IgD-negative memory B cell (primary cell): ENCODE results near the gene UTP3. TPM values are rescaled to one million over a fixed set of nuclear protein-coding genes. Genes with fewer than 3 reads are reported as not detected.
"Not testable (repeated sequence)": the region's sequence is repeated elsewhere in the genome, so short reads cannot be mapped to it uniquely, and the experiment has no call there.

Source experiments
- H3K27ac Mint-ChIP-seq, 3 donors: one replicate each; pipeline ENCODE4 v1.8.0; 2020 to 2022; ENCODE audit warnings: mild to moderate bottlenecking in 3 of 3, mixed read lengths in 3 of 3, moderate library complexity in 1 of 3
- H3K27me3 Mint-ChIP-seq: one replicate; pipeline ENCODE4 v1.8.0; 2021; ENCODE audit warnings: mixed read lengths
- H3K36me3 Mint-ChIP-seq: one replicate; pipeline ENCODE4 v1.8.0; 2020; ENCODE audit warnings: mild to moderate bottlenecking, mixed read lengths
- H3K4me1 Mint-ChIP-seq, 3 donors: one replicate each; pipeline ENCODE4 v1.8.0; 2020 to 2022; ENCODE audit warnings: mixed read lengths in 3 of 3, mild to moderate bottlenecking in 1 of 3
- H3K4me3 Mint-ChIP-seq, 4 donors: one replicate each; pipeline ENCODE4 v1.8.0; 2020 to 2022; ENCODE audit warnings: mild to moderate bottlenecking in 4 of 4, mixed read lengths in 4 of 4, moderate library complexity in 3 of 4
- H3K9me3 Mint-ChIP-seq, 3 donors: one replicate each; pipeline ENCODE4 v1.8.0; 2020 to 2021; ENCODE audit warnings: mixed read lengths in 3 of 3, mild to moderate bottlenecking in 1 of 3
- polyA plus RNA-seq: library from polyadenylated mRNA; unstranded; fragments of 300-500 nt; fragmentation: Illumina TruSeq; gene quantifications from one replicate; pipeline ENCODE4 v1.2.3, GENCODE V29; 2021

Gene UTP3
- polyA plus RNA-seq, 1 donor from 2014 or later = 15.9 TPM

DNA sequence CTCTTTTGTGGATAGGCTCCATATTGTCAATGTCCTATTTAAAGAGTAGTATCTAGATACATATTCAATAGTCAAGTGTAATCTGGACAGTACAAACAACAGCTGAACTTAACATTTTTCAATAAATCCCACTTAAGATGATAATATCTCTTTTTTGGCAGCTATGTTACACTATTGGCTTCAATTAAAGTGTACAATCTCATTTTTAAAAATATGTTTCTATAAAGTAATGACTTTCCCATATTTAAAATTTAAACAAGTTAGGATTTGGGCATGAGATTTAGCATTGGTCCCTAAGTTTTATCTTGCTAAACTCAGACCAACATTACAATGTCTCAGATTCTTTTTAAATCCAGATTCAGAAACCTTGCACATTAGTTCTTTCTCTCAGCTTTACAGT lies 14.1 kb upstream of the UTP3 start:
- H3K36me3 Mint-ChIP-seq = peaks cover 3% of the 10 kb centered on the region
- H3K27ac Mint-ChIP-seq = no peak overlapping the region
- no peaks in the 10 kb centered on the region for H3K9me3 Mint-ChIP-seq
- H3K27me3 Mint-ChIP-seq = no peaks in the 10 kb centered on the region
- peaks cover 49 to 58% (median 50%) of the 10 kb centered on the region in 3 donors for H3K4me1 Mint-ChIP-seq
- H3K4me3 Mint-ChIP-seq = no peak overlapping the region

DNA sequence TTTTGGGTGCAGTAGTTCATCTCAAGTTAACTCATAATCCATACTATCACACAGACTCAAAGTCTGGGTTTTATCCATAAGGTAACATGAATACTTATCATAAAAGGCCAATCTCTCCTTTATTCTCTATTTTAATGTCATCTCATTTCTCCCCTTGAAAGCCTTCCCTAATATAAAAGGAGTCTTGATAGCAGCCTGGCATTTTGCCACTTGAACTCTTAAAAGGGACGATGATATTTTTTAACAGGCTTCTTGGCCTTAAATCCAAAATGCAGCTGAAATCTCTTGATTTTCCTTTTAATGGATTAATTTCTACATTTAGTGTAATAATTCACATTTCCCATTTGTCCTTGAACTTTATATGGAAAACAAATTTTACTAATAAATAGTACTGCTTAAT lies 13.6 kb upstream of the UTP3 start:
- Mint-ChIP-seq H3K36me3 (peaks cover 3% of the 10 kb centered on the region), H3K27ac (no peak overlapping the region), H3K4me3 (no peak overlapping the region), H3K4me1 (peaks cover 54 to 61% (median 55%) of the 10 kb centered on the region in 3 donors), H3K27me3 (no peaks in the 10 kb centered on the region), H3K9me3 (no peaks in the 10 kb centered on the region)

- peaks cover 52 to 62% (median 57%) of the 10 kb centered on the region in 3 donors for H3K4me1 Mint-ChIP-seq
- H3K27ac Mint-ChIP-seq = peak overlapping the region in 1 of 3 donors; percentile 4
- H3K36me3 Mint-ChIP-seq = no peaks in the 10 kb centered on the region
- H3K4me3 Mint-ChIP-seq = peak overlapping the region; percentile 10 to 83 (median 37)
- H3K9me3 Mint-ChIP-seq = no peaks in the 10 kb centered on the region
- no peaks in the 10 kb centered on the region for H3K27me3 Mint-ChIP-seq
Observed at GRCh38 chr4:70676554-70677090, 11.7 kb upstream of the UTP3 start.

GRCh38 chr4:70678383-70678999 lies 9.8 kb upstream of the UTP3 start:
- no peaks in the 10 kb centered on the region for H3K27me3 Mint-ChIP-seq
- H3K9me3 Mint-ChIP-seq = no peaks in the 10 kb centered on the region
- no peaks in the 10 kb centered on the region for H3K36me3 Mint-ChIP-seq
- H3K4me1 Mint-ChIP-seq = peaks cover 50 to 62% (median 51%) of the 10 kb centered on the region in 3 donors
- H3K4me3 Mint-ChIP-seq = peak overlapping the region; percentile 34 to 89 (median 67)
- H3K27ac Mint-ChIP-seq = peak overlapping the region; percentile 10 to 73 (median 50)

GRCh38 chr4:70680934-70681333 lies 7.4 kb upstream of the UTP3 start:
- H3K4me1 Mint-ChIP-seq = peaks cover 43 to 50% (median 43%) of the 10 kb centered on the region in 3 donors
- no peaks in the 10 kb centered on the region for H3K27me3 Mint-ChIP-seq
- no peaks in the 10 kb centered on the region for H3K36me3 Mint-ChIP-seq
- H3K9me3 Mint-ChIP-seq = no peaks in the 10 kb centered on the region
- H3K4me3 Mint-ChIP-seq = peak overlapping the region; percentile 52 to 61 (median 57)
- H3K27ac Mint-ChIP-seq = peak overlapping the region; percentile 32 to 91 (median 81)

DNA sequence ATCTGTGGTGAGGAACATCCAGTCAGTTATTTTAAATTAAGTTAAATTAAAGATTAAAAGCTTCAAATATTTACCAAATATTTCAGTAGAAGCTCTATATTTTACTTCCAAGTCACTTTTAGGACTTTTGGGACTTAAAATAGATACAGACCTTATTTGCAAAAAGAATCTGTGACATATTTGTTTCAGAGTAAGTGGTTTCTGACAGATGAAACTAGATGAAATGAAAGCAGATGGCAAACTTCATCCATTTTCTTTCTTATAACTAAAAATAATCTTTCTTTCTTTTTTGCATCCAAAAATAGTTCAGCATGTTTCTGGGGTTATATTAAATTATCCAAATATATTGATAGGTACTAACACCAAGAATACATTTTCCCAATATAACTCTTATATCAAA lies 6.6 kb upstream of the UTP3 start:
- Mint-ChIP-seq H3K36me3 (no peaks in the 10 kb centered on the region), H3K4me3 (no peak overlapping the region), H3K4me1 (peaks cover 37 to 44% (median 38%) of the 10 kb centered on the region in 3 donors), H3K27ac (no peak overlapping the region), H3K9me3 (no peaks in the 10 kb centered on the region), H3K27me3 (no peaks in the 10 kb centered on the region)

DNA sequence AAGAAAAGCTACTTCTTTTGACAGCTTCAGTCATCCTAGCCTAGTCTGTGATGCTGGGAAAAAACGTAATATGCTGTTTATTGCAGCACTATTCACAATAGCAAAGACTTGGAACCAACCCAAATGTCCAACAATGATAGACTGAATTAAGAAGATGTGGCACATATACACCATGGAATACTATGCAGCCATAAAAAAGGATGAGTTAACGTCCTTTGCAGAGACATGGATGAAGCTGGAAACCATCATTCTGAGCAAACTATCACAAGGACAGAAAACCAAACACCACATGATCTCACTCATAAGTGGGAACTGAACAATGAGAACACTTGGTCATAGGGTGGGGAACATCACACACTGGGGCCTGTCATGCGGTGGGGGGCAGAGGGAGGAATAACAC lies 6.2 kb upstream of the UTP3 start:
- H3K36me3 Mint-ChIP-seq = not testable (repeated sequence)
- peak overlapping the region in 1 of 3 donors; percentile 9 for H3K27ac Mint-ChIP-seq

DNA sequence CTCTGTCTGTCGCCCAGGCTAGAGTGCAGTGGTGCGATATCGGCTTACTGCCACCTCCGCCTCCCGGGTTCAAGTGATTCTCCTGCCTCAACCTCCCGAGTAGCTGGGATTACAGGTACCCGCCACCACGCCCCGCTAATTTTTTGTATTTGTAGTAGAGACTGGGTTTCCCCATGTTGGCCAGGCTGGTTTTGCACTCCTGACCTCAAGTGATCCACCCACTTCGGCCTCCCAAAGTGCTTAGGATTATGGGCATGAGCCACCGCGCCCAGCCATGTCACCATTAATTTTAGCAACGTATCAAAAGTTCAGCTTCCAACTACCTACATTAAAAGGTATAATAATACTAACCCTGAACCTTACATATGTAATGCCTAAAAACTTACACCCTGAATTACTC lies 940 bp upstream of the UTP3 start:
- Mint-ChIP-seq H3K9me3 (no peaks in the 10 kb centered on the region), H3K4me3 (peak overlapping the region; percentile 98 to 99 (median 99)), H3K27ac (peak overlapping the region; percentile 97 to 99 (median 99)), H3K4me1 (peaks cover 23 to 33% (median 29%) of the 10 kb centered on the region in 3 donors), H3K36me3 (no peaks in the 10 kb centered on the region), H3K27me3 (peaks cover 2% of the 10 kb centered on the region)

More for the DNA sequence above, 6.2 kb upstream of the UTP3 start:
- H3K4me3 Mint-ChIP-seq = peak overlapping the region in 1 of 4 donors; percentile 13
- H3K4me1 Mint-ChIP-seq = peaks cover 32 to 39% (median 34%) of the 10 kb centered on the region in 3 donors
- H3K27me3 Mint-ChIP-seq, H3K9me3 Mint-ChIP-seq: not testable (repeated sequence)

DNA sequence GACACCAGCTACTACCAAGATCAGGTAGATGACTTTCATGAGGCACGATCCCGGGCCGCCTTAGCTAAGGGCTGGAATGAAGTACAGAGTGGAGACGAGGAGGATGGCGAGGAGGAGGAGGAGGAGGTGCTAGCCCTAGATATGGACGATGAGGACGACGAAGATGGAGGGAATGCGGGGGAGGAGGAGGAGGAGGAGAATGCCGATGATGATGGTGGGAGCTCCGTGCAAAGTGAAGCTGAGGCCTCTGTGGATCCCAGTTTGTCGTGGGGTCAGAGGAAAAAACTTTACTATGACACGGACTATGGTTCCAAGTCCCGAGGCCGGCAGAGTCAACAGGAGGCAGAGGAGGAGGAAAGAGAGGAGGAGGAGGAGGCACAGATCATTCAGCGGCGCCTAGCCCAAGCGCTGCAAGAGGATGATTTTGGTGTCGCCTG lies 481 bp downstream of the UTP3 start:
- Mint-ChIP-seq H3K9me3 (no peaks in the 10 kb centered on the region), H3K27me3 (peaks cover 2% of the 10 kb centered on the region), H3K4me1 (peaks cover 23 to 29% (median 27%) of the 10 kb centered on the region in 3 donors), H3K36me3 (no peaks in the 10 kb centered on the region), H3K4me3 (peak overlapping the region; percentile 98 to 99 (median 99)), H3K27ac (peak overlapping the region; percentile 97 to 99 (median 99))

DNA sequence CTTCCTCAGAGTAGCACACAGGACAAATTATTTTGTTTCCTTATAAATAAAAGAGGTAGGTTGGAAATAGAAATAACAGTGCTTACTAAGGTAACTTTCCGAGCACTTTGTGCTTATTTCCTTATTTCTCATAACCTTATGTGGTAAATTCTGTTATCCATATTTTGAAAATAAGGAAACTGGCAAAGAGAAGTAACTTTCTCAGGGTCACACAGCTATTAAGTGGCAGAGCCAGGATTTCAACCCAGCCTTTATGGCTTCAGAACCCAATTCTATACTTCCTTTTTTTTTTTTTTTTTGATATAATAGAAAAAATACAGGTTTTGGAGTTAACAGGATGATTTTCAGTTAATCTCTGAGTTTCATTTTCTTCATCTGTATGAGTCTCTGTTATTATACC lies 3.3 kb downstream of the UTP3 start:
- Mint-ChIP-seq H3K36me3 (no peaks in the 10 kb centered on the region), H3K27me3 (peaks cover 2% of the 10 kb centered on the region), H3K4me3 (peak overlapping the region in 3 of 4 donors; percentile 19 to 63 (median 30)), H3K27ac (peak overlapping the region in 2 of 3 donors; percentile 66 to 84), H3K9me3 (no peaks in the 10 kb centered on the region), H3K4me1 (peaks cover 23 to 29% (median 28%) of the 10 kb centered on the region in 3 donors)

DNA sequence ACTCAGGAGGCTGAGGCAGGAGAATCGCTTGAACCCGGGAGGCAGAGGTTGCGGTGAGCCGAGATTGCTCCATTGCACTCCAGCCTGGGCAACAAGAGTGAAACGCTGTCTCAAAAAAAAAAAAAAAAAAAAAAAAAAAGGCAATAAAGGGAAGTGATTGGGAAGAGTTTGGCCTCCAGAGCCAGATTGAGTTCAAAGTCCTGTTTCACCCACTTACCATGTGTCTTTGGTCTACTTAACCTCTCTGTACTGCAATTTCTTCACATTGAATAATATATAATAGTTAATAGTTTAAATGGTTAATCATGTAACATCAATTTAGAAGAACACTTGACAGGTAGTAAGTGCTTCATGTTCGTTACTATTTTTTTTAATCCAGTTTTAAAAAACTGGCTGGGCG lies 6.3 kb downstream of the UTP3 start:
- H3K36me3 Mint-ChIP-seq, H3K4me3 Mint-ChIP-seq, H3K27me3 Mint-ChIP-seq, H3K9me3 Mint-ChIP-seq: not testable (repeated sequence)
- peaks cover 13 to 20% (median 19%) of the 10 kb centered on the region in 3 donors for H3K4me1 Mint-ChIP-seq
- peak overlapping the region in 1 of 3 donors; percentile 48 for H3K27ac Mint-ChIP-seq

GRCh38 chr4:70698435-70698834 lies 10.1 kb downstream of the UTP3 start:
- not testable (repeated sequence) for H3K27ac Mint-ChIP-seq, H3K9me3 Mint-ChIP-seq, H3K36me3 Mint-ChIP-seq, H3K27me3 Mint-ChIP-seq, H3K4me3 Mint-ChIP-seq, H3K4me1 Mint-ChIP-seq

DNA sequence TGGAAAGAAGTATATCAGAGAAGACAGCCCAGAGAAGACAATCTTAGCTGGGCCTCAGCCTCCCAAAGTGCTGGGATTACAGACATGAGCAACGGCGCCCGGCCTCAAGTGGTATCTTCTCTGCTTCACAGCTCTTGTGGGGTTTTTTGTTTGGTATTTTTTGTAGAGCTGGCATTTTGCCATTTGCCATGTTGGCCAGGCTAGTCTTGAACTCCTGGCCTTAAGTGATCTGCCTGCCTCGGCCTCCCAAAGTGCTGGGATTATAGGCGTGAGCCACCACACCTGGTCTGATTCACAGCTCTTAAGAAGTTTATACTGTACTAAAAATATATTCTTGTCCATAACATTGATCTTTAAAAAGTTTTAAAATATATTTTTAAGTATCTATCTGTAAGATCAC lies 12.4 kb downstream of the UTP3 start:
- Mint-ChIP-seq H3K4me1 (peaks cover 11 to 16% (median 15%) of the 10 kb centered on the region in 3 donors), H3K27ac (peak overlapping the region in 1 of 3 donors; percentile 67), H3K9me3 (no peaks in the 10 kb centered on the region), H3K36me3 (no peaks in the 10 kb centered on the region), H3K27me3 (no peaks in the 10 kb centered on the region), H3K4me3 (no peak overlapping the region)

DNA sequence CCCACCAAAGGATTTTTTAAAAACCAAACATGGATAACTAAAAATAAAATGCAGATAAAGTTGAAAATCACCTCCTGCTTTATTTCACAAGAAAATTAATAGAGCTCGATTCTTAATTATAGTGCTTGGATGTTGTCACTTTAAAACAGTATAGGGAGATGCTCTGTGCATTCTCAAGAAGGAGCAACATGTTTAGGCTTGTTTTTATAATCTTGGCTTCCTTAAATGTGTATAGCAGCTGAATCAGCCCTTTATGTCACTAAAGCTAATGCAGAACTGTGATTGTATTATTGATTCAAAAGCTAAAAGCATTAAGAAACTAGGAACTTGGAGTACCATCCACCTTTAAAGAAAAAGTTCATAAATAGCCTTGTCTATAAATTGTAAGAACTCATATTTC lies 12.9 kb downstream of the UTP3 start:
- Mint-ChIP-seq H3K9me3 (no peaks in the 10 kb centered on the region), H3K27me3 (no peaks in the 10 kb centered on the region), H3K27ac (no peak overlapping the region), H3K4me1 (peaks cover 17 to 22% (median 21%) of the 10 kb centered on the region in 3 donors), H3K4me3 (no peak overlapping the region), H3K36me3 (no peaks in the 10 kb centered on the region)

- Mint-ChIP-seq H3K27ac (peak overlapping the region in 1 of 3 donors; percentile 74), H3K4me3 (peak overlapping the region in 1 of 4 donors; percentile 11), H3K4me1 (peaks cover 21 to 26% (median 22%) of the 10 kb centered on the region in 3 donors)
- H3K36me3 Mint-ChIP-seq, H3K27me3 Mint-ChIP-seq, H3K9me3 Mint-ChIP-seq: not testable (repeated sequence)
Observed at GRCh38 chr4:70702592-70702991, 14.3 kb downstream of the UTP3 start.
